ENCODE results near the gene ZFP92.

ZFP92 gene

GRCh38 chrX:153408871-153409351, 2.4 kb upstream of the ZFP92 start:
- no peak for DNase-seq (ENCODE audit: low read depth in 2 of 2)

- DNase-seq (ENCODE audit: low read depth in 2 of 2) = no peak
Measured at GRCh38 chrX:153409414-153410101, 1.7 kb upstream of the ZFP92 start.

GRCh38 chrX:153410373-153410772, 899 bp upstream of the ZFP92 start:
- no peak for DNase-seq (ENCODE audit: low read depth in 2 of 2)

GRCh38 chrX:153410888-153411254, 401 bp upstream of the ZFP92 start:
- no peak for DNase-seq (ENCODE audit: low read depth in 2 of 2)

- DNase-seq (ENCODE audit: low read depth in 2 of 2) = no peak
Measured at GRCh38 chrX:153411988-153412574, 809 bp downstream of the ZFP92 start.

GRCh38 chrX:153412746-153413720, 1.8 kb downstream of the ZFP92 start:
- DNase-seq (ENCODE audit: low read depth in 2 of 2) = no peak

GRCh38 chrX:153413731-153414130, 2.5 kb downstream of the ZFP92 start:
- DNase-seq (ENCODE audit: low read depth in 2 of 2) = no peak

- DNase-seq (ENCODE audit: low read depth in 2 of 2) = no peak
Measured at GRCh38 chrX:153414856-153415510, 3.7 kb downstream of the ZFP92 start.

- DNase-seq (ENCODE audit: low read depth in 2 of 2) = no peak
Measured at GRCh38 chrX:153416781-153417450, 5.6 kb downstream of the ZFP92 start.

- DNase-seq (ENCODE audit: low read depth in 2 of 2) = no peak
Measured at GRCh38 chrX:153417637-153418036, 6.4 kb downstream of the ZFP92 start.

- DNase-seq (ENCODE audit: low read depth in 2 of 2) = no peak
Measured at GRCh38 chrX:153420851-153421599, 9.8 kb downstream of the ZFP92 start.

- DNase-seq (ENCODE audit: low read depth in 2 of 2) = no peak
Measured at GRCh38 chrX:153421856-153422255, 10.6 kb downstream of the ZFP92 start.

GRCh38 chrX:153423652-153424051, 12.4 kb downstream of the ZFP92 start:
- no peak for DNase-seq (ENCODE audit: low read depth in 2 of 2)

- no peak for DNase-seq (ENCODE audit: low read depth in 2 of 2)
Measured at GRCh38 chrX:153426204-153426603, 14.9 kb downstream of the ZFP92 start.

- DNase-seq (ENCODE audit: low read depth in 2 of 2) = no peak
Measured at GRCh38 chrX:153430796-153431195, 19.5 kb downstream of the ZFP92 start.

- no peak for DNase-seq (ENCODE audit: low read depth in 2 of 2)
Measured at GRCh38 chrX:153433161-153433680, 21.9 kb downstream of the ZFP92 start.

- no peak for DNase-seq (ENCODE audit: low read depth in 2 of 2)
Measured at GRCh38 chrX:153433781-153434285, 22.6 kb downstream of the ZFP92 start.

- no peak for DNase-seq (ENCODE audit: low read depth in 2 of 2)
Measured at GRCh38 chrX:153434801-153435200, 23.5 kb downstream of the ZFP92 start.

- no peak for DNase-seq (ENCODE audit: low read depth in 2 of 2)
Measured at GRCh38 chrX:153435845-153436244, 24.6 kb downstream of the ZFP92 start.

- DNase-seq (ENCODE audit: low read depth in 2 of 2) = no peak
Measured at GRCh38 chrX:153438532-153438931, 27.3 kb downstream of the ZFP92 start.
